Frontal cortex (tissue), 4 donors: ENCODE data around the gene FAM149B1. TPM values are rescaled to one million over a fixed set of nuclear protein-coding genes. Genes with fewer than 3 reads are reported as not detected.
"Not testable (repeated sequence)": the region's sequence is repeated elsewhere in the genome, so short reads cannot be mapped to it uniquely, and the experiment has no call there.

Source experiments
- DNase-seq, 2 donors: peaks; one replicate each; pipeline ENCODE4 v3.0.0; 2012; ENCODE audit warnings: low spot score in 2 of 2
- FAIRE-seq: peaks from 2 replicates; lab custom pipeline; 2012; peaks lifted over from hg19 to GRCh38; lab: Jason Lieb, UNC
- total RNA-seq: library from RNA; depleted of rRNA; stranded (reverse); fragments of >200 nt; gene quantifications from one replicate; pipeline ENCODE4 v1.2.3, GENCODE V29; 2014
- donor health status: control.
- donor health status: control.
- donor health status: control.

FAM149B1 gene
- total RNA-seq, 1 donor from 2014 or later: 31.4 TPM

- DNase-seq: no peak
- no peak for FAIRE-seq
Observed at GRCh38 chr10:73226663-73227062, 58.7 kb downstream of the FAM149B1 start.

- FAIRE-seq (no peak), DNase-seq (no peak)
Observed at GRCh38 chr10:73228247-73228646, 60.3 kb downstream of the FAM149B1 start.

GRCh38 chr10:73229567-73229966, 61.6 kb downstream of the FAM149B1 start:
- FAIRE-seq (no peak), DNase-seq (no peak)

GRCh38 chr10:73232887-73233286, 65.0 kb downstream of the FAM149B1 start:
- DNase-seq: no peak
- FAIRE-seq: no peak

GRCh38 chr10:73233883-73234282, 66.0 kb downstream of the FAM149B1 start:
- DNase-seq: no peak
- no peak for FAIRE-seq

- FAIRE-seq (no peak), DNase-seq (no peak)
Observed at GRCh38 chr10:73234695-73235094, 66.8 kb downstream of the FAM149B1 start.

GRCh38 chr10:73238990-73239566, 71.2 kb downstream of the FAM149B1 start:
- no peak for FAIRE-seq
- no peak for DNase-seq

- FAIRE-seq (no peak), DNase-seq (no peak)
Observed at GRCh38 chr10:73239908-73240307, 72.0 kb downstream of the FAM149B1 start.

GRCh38 chr10:73244866-73245477, 77.1 kb downstream of the FAM149B1 start:
- FAIRE-seq: no peak
- DNase-seq: no peak

- FAIRE-seq (no peak), DNase-seq (no peak)
Observed at GRCh38 chr10:73246322-73246645, 78.4 kb downstream of the FAM149B1 start.

- DNase-seq (peak; percentile 90 to 94), FAIRE-seq (no peak)
Observed at GRCh38 chr10:73246646-73247508, 79.0 kb downstream of the FAM149B1 start, which contains the start of gene DNAJC9. TSS of gene DNAJC9 (minus strand) at chr10:73247255. CDS start at chr10:73247189, 66 bp downstream.

- DNase-seq (no peak), FAIRE-seq (no peak)
Observed at GRCh38 chr10:73247509-73248258, 79.8 kb downstream of the FAM149B1 start.

- DNase-seq (no peak), FAIRE-seq (no peak)
Observed at GRCh38 chr10:73248259-73248724, 80.4 kb downstream of the FAM149B1 start.

- FAIRE-seq: no peak
- DNase-seq: no peak
Observed at GRCh38 chr10:73251683-73252444, 83.9 kb downstream of the FAM149B1 start.

- DNase-seq (peak; percentile 84 to 89), FAIRE-seq (no peak)
Observed at GRCh38 chr10:73252445-73253224, 84.7 kb downstream of the FAM149B1 start, which contains the start of gene MRPS16. TSS of gene MRPS16 (minus strand) at chr10:73252644. CDS start at chr10:73252482, 162 bp downstream.

- no peak for DNase-seq
- FAIRE-seq: no peak
Observed at GRCh38 chr10:73253225-73253555, 85.3 kb downstream of the FAM149B1 start.

GRCh38 chr10:73258612-73259011, 90.7 kb downstream of the FAM149B1 start:
- not testable (repeated sequence) for DNase-seq, FAIRE-seq

GRCh38 chr10:73261362-73261995, 93.6 kb downstream of the FAM149B1 start:
- no peak for FAIRE-seq
- no peak for DNase-seq
